Measurements from ENCODE around the gene SLC25A3.
"Not testable (repeated sequence)": the region's sequence is repeated elsewhere in the genome, so short reads cannot be mapped to it uniquely, and the experiment has no call there.

Gene SLC25A3

GRCh38 chr12:98593351-98594049, at the start of gene SLC25A3:
SLC25A3 (plus strand) TSS chr12:98593686; CDS start chr12:98593979, 293 bp downstream.
- no peak for TF ChIP-seq CTCF (IDR thresholded peaks at IDR 0.05; ENCODE audit: control insufficient read depth, insufficient read depth, low read depth, low read length, missing control alignments)
- DNase-seq (ENCODE audit: low read depth): peak; percentile 94
- peak within 1 kb of the TSS; percentile 91 for H3K4me3 ChIP-seq (ENCODE audit: control insufficient read depth, low read depth, low read length)

GRCh38 chr12:98543701-98544100, 49.8 kb upstream of the SLC25A3 start:
- H3K4me3 ChIP-seq (ENCODE audit: control insufficient read depth, low read depth, low read length): no peak overlapping the region
- DNase-seq (ENCODE audit: low read depth): no peak
- no peak for TF ChIP-seq CTCF (IDR thresholded peaks at IDR 0.05; ENCODE audit: control insufficient read depth, insufficient read depth, low read depth, low read length, missing control alignments)

GRCh38 chr12:98544751-98545150, 48.7 kb upstream of the SLC25A3 start:
- no peak for DNase-seq (ENCODE audit: low read depth)
- no peak overlapping the region for H3K4me3 ChIP-seq (ENCODE audit: control insufficient read depth, low read depth, low read length)
- no peak for TF ChIP-seq CTCF (IDR thresholded peaks at IDR 0.05; ENCODE audit: control insufficient read depth, insufficient read depth, low read depth, low read length, missing control alignments)

- no peak overlapping the region for H3K4me3 ChIP-seq (ENCODE audit: control insufficient read depth, low read depth, low read length)
- DNase-seq (ENCODE audit: low read depth): no peak
- TF ChIP-seq CTCF (IDR thresholded peaks at IDR 0.05; ENCODE audit: control insufficient read depth, insufficient read depth, low read depth, low read length, missing control alignments): no peak
Measured at GRCh38 chr12:98549371-98550110, 43.9 kb upstream of the SLC25A3 start.

- H3K4me3 ChIP-seq (ENCODE audit: control insufficient read depth, low read depth, low read length): no peak overlapping the region
- DNase-seq (ENCODE audit: low read depth): no peak
- TF ChIP-seq CTCF (IDR thresholded peaks at IDR 0.05; ENCODE audit: control insufficient read depth, insufficient read depth, low read depth, low read length, missing control alignments): no peak
Measured at GRCh38 chr12:98551787-98552186, 41.7 kb upstream of the SLC25A3 start.

GRCh38 chr12:98558097-98558496, 35.4 kb upstream of the SLC25A3 start:
- not testable (repeated sequence) for DNase-seq (ENCODE audit: low read depth); H3K4me3 ChIP-seq (ENCODE audit: control insufficient read depth, low read depth, low read length)

- TF ChIP-seq CTCF (IDR thresholded peaks at IDR 0.05; ENCODE audit: control insufficient read depth, insufficient read depth, low read depth, low read length, missing control alignments): no peak
- no peak overlapping the region for H3K4me3 ChIP-seq (ENCODE audit: control insufficient read depth, low read depth, low read length)
- no peak for DNase-seq (ENCODE audit: low read depth)
Measured at GRCh38 chr12:98559666-98560065, 33.8 kb upstream of the SLC25A3 start.
